Cerebellar cortex (tissue), 1 donor: ENCODE measurements around the gene STOM.
"Not testable (repeated sequence)": the region's sequence is repeated elsewhere in the genome, so short reads cannot be mapped to it uniquely, and the experiment has no call there.

Experiments used
- DNase-seq: peaks from one replicate; pipeline ENCODE4 v3.0.0-alpha.2; 2015; ENCODE audit warnings: low spot score

The STOM gene

GRCh38 chr9:121300283-121301119, 69.5 kb downstream of the STOM start:
- DNase-seq, result no peak

- no peak for DNase-seq
These were observed 70.4 kb downstream of the STOM start for GRCh38 chr9:121299467-121300282.

GRCh38 chr9:121298689-121299466, 71.2 kb downstream of the STOM start:
- peak; percentile 48 for DNase-seq

GRCh38 chr9:121298016-121298538, 72.0 kb downstream of the STOM start:
- DNase-seq, result no peak

- DNase-seq, result no peak
These were observed 72.7 kb downstream of the STOM start for GRCh38 chr9:121297389-121297788.

- no peak for DNase-seq
These were observed 73.6 kb downstream of the STOM start for GRCh38 chr9:121296213-121297127.

GRCh38 chr9:121295662-121296191, 74.3 kb downstream of the STOM start:
- no peak for DNase-seq

GRCh38 chr9:121294866-121295661, 75.0 kb downstream of the STOM start:
- DNase-seq, result no peak

GRCh38 chr9:121294151-121294743, 75.8 kb downstream of the STOM start:
- no peak for DNase-seq

- DNase-seq, result no peak
These were observed 77.2 kb downstream of the STOM start for GRCh38 chr9:121292801-121293241.

- DNase-seq, result no peak
These were observed 78.0 kb downstream of the STOM start for GRCh38 chr9:121292051-121292450.

- not testable (repeated sequence) for DNase-seq
These were observed 78.5 kb downstream of the STOM start for GRCh38 chr9:121291536-121291935.

- no peak for DNase-seq
These were observed 80.2 kb downstream of the STOM start for GRCh38 chr9:121289772-121290370.

- no peak for DNase-seq
These were observed 80.9 kb downstream of the STOM start for GRCh38 chr9:121289026-121289771.
